T-helper 2 cell (primary cell): Measurements from ENCODE around the gene SLC25A28.

ENCODE experiments used
- DNase-seq, 5 experiments: peaks; one replicate each; pipeline versions ENCODE4 v3.0.0 to v3.0.0-alpha.2; 2012 to 2022

SLC25A28 gene

GRCh38 chr10:99583687-99584086 lies 36.6 kb downstream of the SLC25A28 start:
- DNase-seq = no peak

DNA sequence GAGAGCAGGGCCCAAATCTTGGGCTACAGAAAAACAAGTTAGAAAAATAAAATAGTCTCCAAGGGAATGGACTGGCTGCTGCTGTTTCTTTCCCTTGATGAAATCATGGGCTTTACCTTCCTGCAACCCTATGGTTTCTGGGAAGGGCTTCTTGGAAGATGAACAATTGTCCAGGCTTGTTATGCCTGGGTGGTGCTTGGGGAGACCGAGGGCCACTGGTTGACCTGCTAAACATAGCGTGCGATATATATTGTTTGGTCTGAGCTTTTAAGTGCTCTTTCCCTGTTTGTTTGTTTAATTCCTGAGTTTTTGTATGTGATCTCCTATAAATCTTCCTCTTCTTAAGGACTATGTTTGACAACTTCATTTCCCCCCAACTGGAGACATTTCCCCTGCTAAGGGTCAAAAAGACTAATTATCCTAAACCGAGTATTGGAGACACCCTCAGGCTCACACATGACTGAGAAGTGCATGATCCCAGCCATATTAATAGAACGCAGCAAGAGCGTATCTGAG lies 37.9 kb downstream of the SLC25A28 start:
- no peak for DNase-seq

- DNase-seq = no peak
Measured at GRCh38 chr10:99579971-99580370, 40.3 kb downstream of the SLC25A28 start.

DNA sequence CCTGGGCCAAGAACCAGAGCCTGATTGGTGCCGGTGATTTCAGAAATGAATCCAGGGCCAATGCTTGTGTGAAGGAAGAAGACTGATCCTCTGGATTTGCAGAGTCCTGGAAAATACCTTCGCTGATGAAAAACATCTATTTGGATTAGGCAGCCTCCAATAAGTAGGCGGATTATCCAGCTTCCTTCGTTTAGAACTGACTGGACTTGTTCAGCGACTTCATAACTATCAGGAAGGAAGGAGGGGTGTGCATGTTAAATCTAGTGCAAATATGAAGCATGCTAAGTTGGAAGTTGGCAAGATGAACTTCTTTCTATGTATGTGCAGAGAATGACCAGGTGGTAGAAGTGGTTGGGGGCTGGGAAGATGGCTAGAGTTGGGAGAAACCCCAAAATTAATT lies 46.4 kb downstream of the SLC25A28 start:
- DNase-seq = no peak

DNA sequence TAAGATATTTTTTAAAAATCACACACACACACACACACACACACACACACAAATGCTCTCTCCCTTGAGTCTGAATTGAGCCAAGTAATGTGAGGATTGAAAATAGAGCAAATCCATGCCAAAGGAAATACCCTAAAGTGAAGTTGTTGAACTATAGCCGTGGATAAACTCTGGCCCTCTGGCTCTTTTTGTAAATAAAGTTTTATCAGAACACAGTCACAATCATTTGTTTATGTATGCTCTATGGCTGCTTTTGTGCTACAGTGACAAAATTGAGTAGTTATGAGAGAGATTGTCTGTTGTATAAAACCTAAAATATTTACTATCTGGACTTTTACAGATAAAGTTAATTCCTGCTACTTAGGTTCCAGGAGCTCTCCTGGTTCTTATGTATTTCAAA lies 48.4 kb downstream of the SLC25A28 start:
- DNase-seq = no peak

GRCh38 chr10:99569961-99570360 lies 50.3 kb downstream of the SLC25A28 start:
- no peak for DNase-seq

DNA sequence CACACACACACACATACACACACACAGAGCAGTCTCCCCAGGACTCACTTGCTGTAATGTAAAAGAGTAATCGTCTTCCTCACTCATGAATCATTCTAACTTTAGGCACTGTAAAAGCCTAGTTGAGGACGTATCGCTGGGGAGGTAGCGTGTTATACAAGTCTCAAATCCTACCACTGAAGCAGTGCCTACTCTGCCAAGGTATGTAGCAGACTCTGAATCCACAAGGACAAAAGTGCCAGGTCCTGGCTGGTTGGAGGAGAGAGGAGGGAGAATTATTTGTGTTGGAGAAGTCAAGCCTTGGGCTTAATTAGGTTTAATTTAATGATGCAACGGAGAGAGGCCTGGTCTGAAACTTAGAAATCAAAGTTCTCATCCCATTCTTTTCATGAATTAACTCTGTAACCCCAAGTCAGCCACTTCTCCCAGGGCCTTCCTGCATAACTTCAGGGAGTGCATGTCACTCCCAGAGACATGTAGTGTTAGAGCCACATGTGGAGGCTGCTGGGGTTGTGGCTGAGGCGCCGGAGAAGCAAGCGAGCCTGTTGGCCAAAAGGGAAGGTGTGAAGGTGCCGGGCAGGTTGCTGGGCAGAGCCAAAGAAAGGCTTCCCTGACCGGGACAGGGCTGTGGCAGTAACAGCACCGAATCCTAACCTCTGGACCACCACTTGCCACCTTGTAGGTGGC lies 50.8 kb downstream of the SLC25A28 start:
- DNase-seq = no peak

GRCh38 chr10:99565166-99565565 lies 55.1 kb downstream of the SLC25A28 start:
- DNase-seq = no peak

DNA sequence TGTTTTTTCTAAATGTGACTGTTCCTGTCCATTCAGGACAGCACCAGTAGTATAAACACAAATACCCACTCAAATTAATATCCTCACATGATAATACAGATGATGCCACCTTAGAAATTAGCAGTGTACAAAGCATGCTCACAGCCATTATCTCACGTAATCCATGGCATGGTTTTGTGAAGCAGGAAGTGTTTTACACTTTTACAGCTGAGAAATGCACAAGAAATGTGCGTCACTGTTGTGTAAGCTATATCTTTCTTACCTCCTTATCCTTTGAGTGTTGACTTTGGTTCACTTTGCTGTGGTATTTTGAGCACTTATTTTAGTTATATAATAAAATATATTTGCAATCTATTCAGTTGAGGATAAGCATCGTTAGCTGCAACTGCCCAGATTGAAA lies 55.9 kb downstream of the SLC25A28 start:
- DNase-seq = no peak

DNA sequence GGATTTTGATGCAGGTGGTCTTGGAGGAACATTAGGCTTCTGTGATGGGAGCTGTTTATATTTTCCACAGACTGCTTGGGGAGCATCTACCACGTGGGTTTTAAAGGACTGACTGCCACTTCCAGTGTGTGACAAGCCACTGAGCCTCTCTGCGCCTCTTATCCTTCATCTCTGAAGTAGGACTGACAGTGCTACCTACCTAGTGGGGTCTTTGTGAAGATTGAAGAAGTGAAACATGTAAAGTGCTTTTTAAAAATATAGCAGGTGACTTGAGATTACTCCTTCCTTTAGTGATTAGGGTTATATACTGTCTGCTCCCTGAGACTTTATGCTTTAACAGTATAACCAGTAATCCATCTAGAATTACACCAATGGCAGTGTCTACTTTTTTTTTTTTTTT lies 57.6 kb downstream of the SLC25A28 start:
- DNase-seq = no peak
